Esophagus muscularis mucosa (tissue), 3 donors: Measurements from ENCODE around the gene CEMIP2.

Experiments
- POLR2A ChIP-seq: fragments of 450-650 bp; IDR thresholded peaks from one replicate; pipeline ENCODE4 v1.6.1; 2017; ENCODE audit warnings: antibody characterized with exemption, moderate library complexity, mild to moderate bottlenecking, low read depth
- POLR2AphosphoS5 ChIP-seq, 2 donors: sonication (generic); formaldehyde crosslinking; IDR thresholded peaks; one replicate each; pipeline ENCODE4 v1.6.1; 2017; ENCODE audit warnings: antibody characterized with exemption in 2 of 2
- TF ChIP-seq, protein P1 (sequence below), 3 experiments: fragments of 200-600 bp in 2 of 3; fragments of 450-650 bp in 1 of 3; sonication (generic) in 2 of 3; IDR thresholded peaks; one replicate each; pipeline ENCODE4 v1.5.1; 2017 to 2019; ENCODE audit warnings: antibody characterized with exemption in 3 of 3, mild to moderate bottlenecking in 2 of 3, moderate library complexity in 1 of 3

DNA sequence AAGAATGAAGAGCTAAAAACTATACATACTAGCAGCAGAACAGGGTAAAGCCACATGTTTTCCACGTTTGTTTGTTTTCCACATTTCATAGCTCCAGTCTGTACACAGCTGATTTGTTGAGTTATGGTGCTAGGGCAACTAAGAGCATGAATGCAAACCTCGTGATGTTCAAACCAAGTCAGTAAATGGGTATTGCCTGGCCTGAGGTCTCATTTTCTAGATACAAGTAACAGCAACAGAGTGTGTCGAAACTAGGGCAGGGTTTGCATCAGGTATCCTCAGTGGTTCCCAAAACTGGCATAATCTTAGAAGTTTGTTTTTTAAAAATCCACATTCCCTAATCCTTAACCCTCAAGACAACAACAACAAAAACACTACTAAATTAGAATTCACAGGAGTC lies 89.3 kb downstream of the CEMIP2 start:
- TF ChIP-seq POLR2A, result no peak
- TF ChIP-seq, protein P1, sequence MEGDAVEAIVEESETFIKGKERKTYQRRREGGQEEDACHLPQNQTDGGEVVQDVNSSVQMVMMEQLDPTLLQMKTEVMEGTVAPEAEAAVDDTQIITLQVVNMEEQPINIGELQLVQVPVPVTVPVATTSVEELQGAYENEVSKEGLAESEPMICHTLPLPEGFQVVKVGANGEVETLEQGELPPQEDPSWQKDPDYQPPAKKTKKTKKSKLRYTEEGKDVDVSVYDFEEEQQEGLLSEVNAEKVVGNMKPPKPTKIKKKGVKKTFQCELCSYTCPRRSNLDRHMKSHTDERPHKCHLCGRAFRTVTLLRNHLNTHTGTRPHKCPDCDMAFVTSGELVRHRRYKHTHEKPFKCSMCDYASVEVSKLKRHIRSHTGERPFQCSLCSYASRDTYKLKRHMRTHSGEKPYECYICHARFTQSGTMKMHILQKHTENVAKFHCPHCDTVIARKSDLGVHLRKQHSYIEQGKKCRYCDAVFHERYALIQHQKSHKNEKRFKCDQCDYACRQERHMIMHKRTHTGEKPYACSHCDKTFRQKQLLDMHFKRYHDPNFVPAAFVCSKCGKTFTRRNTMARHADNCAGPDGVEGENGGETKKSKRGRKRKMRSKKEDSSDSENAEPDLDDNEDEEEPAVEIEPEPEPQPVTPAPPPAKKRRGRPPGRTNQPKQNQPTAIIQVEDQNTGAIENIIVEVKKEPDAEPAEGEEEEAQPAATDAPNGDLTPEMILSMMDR (IDR thresholded peaks at IDR 0.05), result no peak
- TF ChIP-seq POLR2AphosphoS5 (IDR thresholded peaks at IDR 0.05), result no peak
